Naive thymus-derived CD8-positive, alpha-beta T cell (primary cell): ENCODE data around the gene DPM2. TPM values are rescaled to one million over a fixed set of nuclear protein-coding genes. Genes with fewer than 3 reads are reported as not detected.
A peak's percentile ranks its signal among the peaks of the same experiment; 100 is the strongest.

Experiments used
- ATAC-seq, 2 donors: fragments of 150-1000 bp; cut with Tn5 transposase in 1 of 2; sonication (Bioruptor Pico), chemical (Tn5 transposase) in 1 of 2; 1 replicate in 1 of 2; 2 replicates in 1 of 2; pipeline ENCODE4 v1.10.0; 2021; ENCODE audit warnings: mild to moderate bottlenecking in 2 of 2, moderate library complexity in 2 of 2
- POLR2A ChIA-PET: fragments of 350-600 bp; sonication (Branson Sonifier 250); formaldehyde crosslinking; loops from one replicate; lab custom pipeline; 2021; ENCODE audit warnings: antibody characterized with exemption; lab: Charles Lee
- DNase-seq, 10 donors: peaks; one replicate each; pipeline versions ENCODE4 v3.0.0 to v3.0.0-alpha.2; 2020 to 2022
- H3K27ac Mint-ChIP-seq, 10 donors: one replicate each; pipeline ENCODE4 v1.8.0; 2020 to 2022; ENCODE audit warnings: mild to moderate bottlenecking in 10 of 10, mixed read lengths in 10 of 10, moderate library complexity in 4 of 10, inconsistent platforms in 1 of 10
- H3K27me3 Mint-ChIP-seq, 5 donors: one replicate each; pipeline ENCODE4 v1.8.0; 2021 to 2022; ENCODE audit warnings: mixed read lengths in 5 of 5
- H3K36me3 Mint-ChIP-seq, 3 donors: one replicate each; pipeline ENCODE4 v1.8.0; 2020 to 2022; ENCODE audit warnings: mixed read lengths in 3 of 3, mild to moderate bottlenecking in 2 of 3, inconsistent platforms in 1 of 3
- H3K4me1 Mint-ChIP-seq, 4 donors: one replicate each; pipeline ENCODE4 v1.8.0; 2021 to 2022; ENCODE audit warnings: mixed read lengths in 4 of 4
- H3K4me3 Mint-ChIP-seq, 10 donors: one replicate each; pipeline ENCODE4 v1.8.0; 2020 to 2022; ENCODE audit warnings: mild to moderate bottlenecking in 10 of 10, mixed read lengths in 10 of 10, moderate library complexity in 6 of 10, inconsistent platforms in 1 of 10
- H3K9me3 Mint-ChIP-seq, 9 donors: one replicate each; pipeline ENCODE4 v1.8.0; 2020 to 2022; ENCODE audit warnings: mixed read lengths in 9 of 9, mild to moderate bottlenecking in 3 of 9, inconsistent platforms in 1 of 9, moderate library complexity in 1 of 9
- polyA plus RNA-seq, 3 donors: library from polyadenylated mRNA; unstranded; fragments of 300-500 nt; fragmentation: Illumina TruSeq; gene quantifications; one replicate each; pipeline ENCODE4 v1.2.3, GENCODE V29; 2021
- total RNA-seq, 8 experiments: library from RNA in 2 of 8; stranded (reverse) in 2 of 8; gene quantifications; one replicate each; pipeline ENCODE4 v1.2.3 and lab custom pipeline; 2021 to 2026

DPM2 gene, protein sequence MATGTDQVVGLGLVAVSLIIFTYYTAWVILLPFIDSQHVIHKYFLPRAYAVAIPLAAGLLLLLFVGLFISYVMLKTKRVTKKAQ
- total RNA-seq (10 to 100 TPM; 71.1 to 74.6 TPM), polyA plus RNA-seq (10 to 100 TPM; 28.5 to 34.7 (median 34.2) TPM), total RNA-seq (lab: John Stamatoyannopoulos, UW) (16.3 to 53.7 (median 44.9) reads per million in 6 experiments)

- Mint-ChIP-seq H3K4me1 (peaks cover 28 to 60% (median 55%) of the 10 kb centered on the region in 4 donors), H3K9me3 (peaks cover 0 to 5% (median 0%) of the 10 kb centered on the region in 9 donors), H3K4me3 (peak within 1 kb of the TSS; percentile 84 to 97 (median 93)), H3K27ac (peak within 1 kb of the TSS; percentile 75 to 97 (median 94)), H3K36me3 (peaks cover 0 to 31% (median 0%) of the 10 kb centered on the region in 3 donors), H3K27me3 (peaks cover 0 to 3% (median 0%) of the 10 kb centered on the region in 5 donors)
- POLR2A ChIA-PET, result interaction anchor here (0.7 to 67.4 kb wide), 12 partner anchors 8 to 353 kb away, joined by 3 to 2190 read pairs (median 4); partner anchors contain the start of genes EEIG1, PIP5KL1 and ST6GALNAC4
- peak; percentile 85 to 93 for ATAC-seq
- peak; percentile 80 to 92 (median 86) for DNase-seq
Measured at GRCh38 chr9:127937388-127938297, at the start of gene DPM2. Gene DPM2 (minus strand): TSS chr9:127937854. CDS start chr9:127937820, 34 bp downstream.

GRCh38 chr9:127987103-127987614 is 49.5 kb upstream of the DPM2 start:
- ATAC-seq (no peak), DNase-seq (no peak)
- Mint-ChIP-seq H3K27me3 (no peaks in the 10 kb centered on the region), H3K4me3 (no peak overlapping the region), H3K27ac (peak overlapping the region in 8 of 10 donors; percentile 18 to 83 (median 60)), H3K36me3 (no peaks in the 10 kb centered on the region), H3K4me1 (peaks cover 28 to 60% (median 56%) of the 10 kb centered on the region in 4 donors), H3K9me3 (no peaks in the 10 kb centered on the region)
- POLR2A ChIA-PET, result interaction anchor here (26.5 to 67.4 kb wide), 3 partner anchors 7 to 38 kb away, joined by 1266 to 2190 read pairs (median 2190); partner anchors contain the start of genes DPM2 and EEIG1

- peaks cover 25 to 54% (median 51%) of the 10 kb centered on the region in 4 donors for H3K4me1 Mint-ChIP-seq
- H3K9me3 Mint-ChIP-seq, result no peaks in the 10 kb centered on the region
- no peak for ATAC-seq
- peaks cover 0 to under 1% (median 0%) of the 10 kb centered on the region in 3 donors for H3K36me3 Mint-ChIP-seq
- peak overlapping the region in 8 of 10 donors; percentile 73 to 89 (median 81) for H3K27ac Mint-ChIP-seq
- no peaks in the 10 kb centered on the region for H3K27me3 Mint-ChIP-seq
- POLR2A ChIA-PET, result interaction anchor here (0.7 to 67.4 kb wide), 5 partner anchors 5 to 217 kb away, joined by 4 to 2190 read pairs (median 1266); partner anchors contain the start of genes DPM2 and EEIG1
- DNase-seq, result no peak
- H3K4me3 Mint-ChIP-seq, result peak overlapping the region in 2 of 10 donors; percentile 7 to 36
Measured at GRCh38 chr9:127985011-127985410, 47.4 kb upstream of the DPM2 start.

- POLR2A ChIA-PET, result interaction anchor here (4.5 to 67.4 kb wide), 4 partner anchors 4 to 84 kb away, joined by 20 to 2190 read pairs (median 1728); partner anchors contain the start of genes DPM2, EEIG1, NAIF1 and SLC25A25
- H3K9me3 Mint-ChIP-seq, result no peaks in the 10 kb centered on the region
- peaks cover 6 to 11% (median 9%) of the 10 kb centered on the region in 3 donors for H3K36me3 Mint-ChIP-seq
- H3K4me3 Mint-ChIP-seq, result peak overlapping the region in 9 of 10 donors; percentile 41 to 87 (median 73)
- DNase-seq (no peak), ATAC-seq (peak in 1 of 2 donors; percentile 6)
- peaks cover 23 to 57% (median 44%) of the 10 kb centered on the region in 4 donors for H3K4me1 Mint-ChIP-seq
- no peaks in the 10 kb centered on the region for H3K27me3 Mint-ChIP-seq
- peak overlapping the region; percentile 92 to 99 (median 96) for H3K27ac Mint-ChIP-seq
Measured at GRCh38 chr9:127983847-127984289, 46.2 kb upstream of the DPM2 start.

- Mint-ChIP-seq H3K36me3 (peaks cover 10 to 16% (median 16%) of the 10 kb centered on the region in 3 donors), H3K27me3 (no peaks in the 10 kb centered on the region), H3K9me3 (no peaks in the 10 kb centered on the region), H3K27ac (peak overlapping the region; percentile 92 to 99 (median 96)), H3K4me3 (peak overlapping the region; percentile 40 to 87 (median 68)), H3K4me1 (peaks cover 23 to 61% (median 44%) of the 10 kb centered on the region in 4 donors)
- ATAC-seq (no peak), DNase-seq (no peak)
- POLR2A ChIA-PET, result interaction anchor here (4.5 to 67.4 kb wide), 4 partner anchors 3 to 85 kb away, joined by 20 to 2190 read pairs (median 1728); partner anchors contain the start of genes DPM2, EEIG1, NAIF1 and SLC25A25
Measured at GRCh38 chr9:127982912-127983311, 45.3 kb upstream of the DPM2 start.

GRCh38 chr9:127981559-127982121 is 44.0 kb upstream of the DPM2 start:
- peak overlapping the region; percentile 86 to 95 (median 93) for H3K4me3 Mint-ChIP-seq
- ATAC-seq (peak in 1 of 2 donors; percentile 9), DNase-seq (no peak)
- no peaks in the 10 kb centered on the region for H3K27me3 Mint-ChIP-seq
- H3K9me3 Mint-ChIP-seq, result no peaks in the 10 kb centered on the region
- peaks cover 22 to 59% (median 44%) of the 10 kb centered on the region in 4 donors for H3K4me1 Mint-ChIP-seq
- H3K36me3 Mint-ChIP-seq, result peaks cover 10 to 26% (median 17%) of the 10 kb centered on the region in 3 donors
- H3K27ac Mint-ChIP-seq, result peak overlapping the region; percentile 93 to 99 (median 98)
- POLR2A ChIA-PET, result interaction anchor here (0.6 to 67.4 kb wide), 10 partner anchors 2 to 1822 kb away, joined by 3 to 2190 read pairs (median 8); partner anchors contain the start of genes DPM2, EEIG1, NAIF1 and SLC25A25

DNA sequence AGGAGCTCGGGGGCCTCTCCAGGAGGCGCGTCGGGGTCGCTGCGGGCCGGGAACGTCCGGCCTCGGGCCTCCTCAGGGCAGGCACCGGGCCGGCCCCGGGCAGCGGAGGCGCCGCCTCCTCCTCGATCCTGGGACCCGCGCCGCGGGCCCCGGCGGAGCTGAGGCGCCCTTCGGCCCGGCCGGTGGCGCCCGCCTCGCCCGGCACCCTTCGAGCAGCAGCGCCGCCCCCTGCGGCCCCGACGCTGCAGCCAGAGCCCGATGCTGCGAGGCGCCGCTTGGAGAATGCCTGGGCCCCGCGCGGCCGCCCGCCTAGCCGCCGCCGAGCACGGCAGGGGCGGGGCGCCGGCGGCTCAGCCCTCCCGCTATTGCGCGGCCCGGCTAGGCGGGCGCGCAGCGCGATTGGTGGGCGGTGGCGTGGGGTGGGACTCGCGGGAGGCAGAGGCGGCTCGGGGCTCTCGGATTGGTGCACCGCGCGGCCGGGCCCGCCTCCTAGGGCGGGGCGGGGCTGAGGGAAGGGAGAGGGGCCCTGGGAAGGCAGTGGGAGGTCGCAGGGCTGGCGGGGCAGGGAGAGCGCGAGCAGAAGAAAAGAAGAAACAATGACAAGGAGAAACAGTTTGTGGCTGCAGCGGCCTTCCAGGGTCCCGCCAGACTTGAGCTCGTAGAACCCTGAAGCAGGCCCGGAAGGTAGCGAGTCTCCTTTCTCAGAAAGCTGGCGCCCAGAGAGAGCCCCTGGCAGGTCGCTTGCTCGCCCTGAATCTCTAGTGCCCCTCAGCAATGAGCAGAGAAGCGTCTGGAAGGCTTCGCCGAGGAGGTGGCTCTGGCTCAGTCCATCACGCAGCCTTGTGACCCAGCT is 43.3 kb upstream of the DPM2 start, which contains the start of gene EEIG1:
EEIG1 (minus strand) TSS at position 284 of the 853 bp plus-strand sequence. CDS start 852 bp downstream, outside the sequence.
- peaks cover 14 to 33% (median 22%) of the 10 kb centered on the region in 3 donors for H3K36me3 Mint-ChIP-seq
- peak within 1 kb of the TSS; percentile 89 to 99 (median 95) for H3K4me3 Mint-ChIP-seq
- POLR2A ChIA-PET, result interaction anchor here (0.6 to 67.4 kb wide), 14 partner anchors 1 to 1822 kb away, joined by 3 to 2190 read pairs (median 4); partner anchors contain the start of genes DPM2, EEIG1, NAIF1 and SLC25A25
- ATAC-seq (peak; percentile 82 to 90), DNase-seq (peak; percentile 95 to 99 (median 98))
- H3K27me3 Mint-ChIP-seq, result no peaks in the 10 kb centered on the region
- peaks cover 26 to 64% (median 50%) of the 10 kb centered on the region in 4 donors for H3K4me1 Mint-ChIP-seq
- peak within 1 kb of the TSS; percentile 93 to 100 (median 98) for H3K27ac Mint-ChIP-seq
- no peaks in the 10 kb centered on the region for H3K9me3 Mint-ChIP-seq

GRCh38 chr9:127980060-127980705 is 42.5 kb upstream of the DPM2 start:
- ATAC-seq (peak; percentile 19 to 20), DNase-seq (peak in 7 of 10 donors; percentile 41 to 65 (median 58))
- Mint-ChIP-seq H3K9me3 (no peaks in the 10 kb centered on the region), H3K4me3 (peak overlapping the region; percentile 88 to 99 (median 95)), H3K36me3 (peaks cover 14 to 41% (median 27%) of the 10 kb centered on the region in 3 donors), H3K27ac (peak overlapping the region; percentile 82 to 100 (median 94)), H3K4me1 (peaks cover 31 to 71% (median 57%) of the 10 kb centered on the region in 4 donors), H3K27me3 (no peaks in the 10 kb centered on the region)
- POLR2A ChIA-PET, result interaction anchor here (0.6 to 67.4 kb wide), 12 partner anchors 0 to 529 kb away, joined by 3 to 2190 read pairs (median 6); partner anchors contain the start of genes DPM2, EEIG1, LRSAM1 and NAIF1

DNA sequence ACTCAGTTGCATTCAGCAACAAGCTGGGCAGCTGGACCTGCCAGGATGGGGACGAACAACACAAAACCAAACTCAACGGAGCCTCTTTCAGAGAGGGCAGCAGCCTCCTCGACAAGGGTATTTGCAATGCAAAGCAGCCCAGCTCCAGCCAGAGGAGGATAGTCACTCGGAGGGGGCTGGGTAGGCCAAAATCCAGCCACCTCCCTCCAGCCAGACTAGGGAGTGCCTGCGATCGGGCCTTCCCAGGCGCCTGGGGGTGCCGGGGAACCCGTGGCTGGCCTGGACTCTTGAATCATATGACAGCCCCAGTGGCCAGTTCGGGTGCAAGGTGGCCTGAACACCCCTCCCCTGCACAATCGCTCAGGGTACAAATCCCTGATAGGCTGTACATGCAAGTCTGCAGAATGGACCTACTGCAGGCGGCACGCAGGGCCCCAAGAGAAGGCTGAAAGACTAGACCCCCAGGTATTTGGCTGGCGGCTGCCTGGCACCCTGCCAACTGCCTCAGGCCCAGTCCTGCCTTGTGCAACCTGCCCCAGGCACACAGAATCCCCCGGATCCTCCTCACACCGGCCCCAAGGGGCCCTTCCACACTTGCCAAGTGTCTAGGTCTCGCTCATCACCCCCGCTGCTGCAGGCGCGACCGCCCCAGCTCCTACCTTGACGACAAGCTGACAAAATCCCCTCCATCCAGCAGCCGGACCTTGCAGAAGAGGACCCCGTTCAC is 41.8 kb upstream of the DPM2 start:
- peak overlapping the region; percentile 82 to 100 (median 94) for H3K27ac Mint-ChIP-seq
- no peaks in the 10 kb centered on the region for H3K27me3 Mint-ChIP-seq
- peak overlapping the region; percentile 88 to 99 (median 95) for H3K4me3 Mint-ChIP-seq
- H3K4me1 Mint-ChIP-seq, result peaks cover 31 to 69% (median 56%) of the 10 kb centered on the region in 4 donors
- DNase-seq, result no peak
- peaks cover 14 to 47% (median 27%) of the 10 kb centered on the region in 3 donors for H3K36me3 Mint-ChIP-seq
- POLR2A ChIA-PET, result interaction anchor here (0.6 to 67.4 kb wide), 10 partner anchors 1 to 528 kb away, joined by 3 to 2190 read pairs (median 6); partner anchors contain the start of genes DPM2, EEIG1, LRSAM1 and NAIF1
- H3K9me3 Mint-ChIP-seq, result no peaks in the 10 kb centered on the region
- ATAC-seq, result no peak
